GM18505 (cell line): ENCODE measurements around the gene GFRA4.

Experiments
- ATAC-seq: cut with Tn5 transposase; IDR thresholded peaks from one replicate; pipeline ENCODE4 v1.9.1; 2021; ENCODE audit not compliant: unreplicated experiment
- POLR2A ChIP-seq: IDR thresholded peaks from 4 replicates; pipeline ENCODE4 v1.6.1; 2011; ENCODE audit warnings: borderline replicate concordance; ENCODE audit not compliant: insufficient read depth, insufficient read length; ENCODE audit errors: extremely low read depth

Gene GFRA4

GRCh38 chr20:3674995-3675900 lies 12.0 kb upstream of the GFRA4 start:
- TF ChIP-seq POLR2A: no peak

GRCh38 chr20:3674447-3674846 lies 11.2 kb upstream of the GFRA4 start:
- TF ChIP-seq POLR2A: no peak
- ATAC-seq: no peak

More at GRCh38 chr20:3674995-3675900, 12.0 kb upstream of the GFRA4 start:
- no peak for ATAC-seq

- TF ChIP-seq POLR2A: no peak
- no peak for ATAC-seq
These were observed 10.2 kb upstream of the GFRA4 start for GRCh38 chr20:3673221-3674070.

- ATAC-seq: no peak
- no peak for TF ChIP-seq POLR2A
These were observed 9.5 kb upstream of the GFRA4 start for GRCh38 chr20:3672547-3673171.

DNA sequence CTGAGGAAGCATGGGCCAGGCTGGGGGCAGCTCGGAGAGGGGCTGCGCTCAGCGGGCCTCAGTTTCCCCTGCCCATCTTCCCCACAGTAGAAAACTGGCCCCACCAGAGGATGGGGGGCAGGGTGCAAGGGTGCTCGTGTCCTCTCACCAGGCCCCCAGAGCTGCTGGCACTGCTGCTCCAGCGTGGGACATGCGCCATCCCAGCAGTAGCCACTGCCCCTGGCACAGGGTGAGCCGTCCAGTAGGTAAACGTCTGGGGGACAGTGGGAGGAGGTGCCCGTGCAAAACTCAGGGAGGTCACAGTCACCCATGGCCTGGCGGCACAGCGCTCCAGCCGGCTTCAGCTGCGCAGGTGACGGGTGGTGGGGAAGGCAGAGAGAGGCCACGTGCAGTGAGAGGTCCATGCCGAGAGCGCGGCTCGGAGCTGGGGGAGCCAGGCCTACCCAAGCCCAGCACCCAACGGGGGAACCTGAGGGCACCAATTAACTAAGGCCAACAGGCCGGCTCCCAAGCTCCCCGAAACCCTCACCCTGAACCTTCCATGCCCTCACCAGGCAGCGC lies 8.9 kb upstream of the GFRA4 start:
- ATAC-seq: no peak
- TF ChIP-seq POLR2A: no peak

DNA sequence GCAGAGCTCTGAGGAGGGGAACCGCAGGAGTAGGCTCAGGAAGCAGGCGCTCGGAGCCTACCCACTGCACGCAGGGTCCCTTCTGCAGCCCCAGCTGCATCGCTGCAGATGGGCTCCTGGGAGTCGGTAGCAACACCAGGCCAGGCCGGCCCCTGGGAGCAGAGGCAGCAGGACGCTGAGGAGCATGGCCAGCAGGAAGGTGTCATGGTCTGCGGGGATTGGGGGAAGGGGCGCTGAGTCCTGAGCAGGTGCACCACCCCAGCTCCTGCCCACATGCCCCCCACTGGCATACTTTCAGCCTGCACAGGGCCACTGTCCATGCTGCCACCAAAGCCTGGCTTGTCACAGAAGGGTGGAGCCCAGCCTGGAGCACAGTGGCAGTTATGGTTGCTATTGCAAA lies 7.7 kb upstream of the GFRA4 start:
- no peak for TF ChIP-seq POLR2A
- ATAC-seq: no peak

GRCh38 chr20:3670511-3670910 lies 7.3 kb upstream of the GFRA4 start:
- no peak for ATAC-seq
- TF ChIP-seq POLR2A: no peak

DNA sequence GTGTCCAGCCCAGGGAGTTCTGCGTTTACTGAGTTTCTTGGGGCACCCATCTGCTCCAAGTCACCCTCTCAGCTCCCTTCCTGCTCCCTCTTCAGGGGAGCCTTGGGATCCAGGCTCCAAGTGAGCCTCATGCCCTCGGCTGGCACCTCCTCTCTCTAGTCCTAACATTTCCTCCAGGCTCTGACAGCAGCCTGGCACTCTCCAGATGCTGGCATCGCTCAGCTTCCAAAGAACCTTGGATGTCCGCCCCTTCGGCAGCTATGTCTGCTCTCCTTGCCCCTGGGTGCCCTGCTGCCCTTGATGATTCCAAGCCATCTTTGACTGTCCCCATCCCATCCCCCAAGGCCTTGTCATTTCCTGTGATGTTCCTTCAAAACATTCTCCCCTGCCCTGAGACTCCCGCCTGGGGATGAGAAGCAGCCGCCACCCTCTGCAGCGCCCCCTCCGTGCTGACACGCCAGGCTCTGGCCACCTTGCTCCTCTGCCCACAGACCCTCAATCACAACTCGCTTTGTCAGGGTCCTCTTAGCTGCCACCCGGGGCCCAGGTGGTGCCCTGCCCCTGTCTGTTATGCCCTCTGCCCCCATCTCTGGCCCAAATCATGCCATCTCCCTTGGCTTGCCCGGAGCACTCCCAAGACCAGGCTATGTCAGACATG lies 6.6 kb upstream of the GFRA4 start:
- no peak for ATAC-seq
- TF ChIP-seq POLR2A: no peak

- ATAC-seq: no peak
- no peak for TF ChIP-seq POLR2A
These were observed 4.3 kb upstream of the GFRA4 start for GRCh38 chr20:3667434-3668037.

- TF ChIP-seq POLR2A: no peak
- ATAC-seq: no peak
These were observed 659 bp upstream of the GFRA4 start for GRCh38 chr20:3663858-3664257.

DNA sequence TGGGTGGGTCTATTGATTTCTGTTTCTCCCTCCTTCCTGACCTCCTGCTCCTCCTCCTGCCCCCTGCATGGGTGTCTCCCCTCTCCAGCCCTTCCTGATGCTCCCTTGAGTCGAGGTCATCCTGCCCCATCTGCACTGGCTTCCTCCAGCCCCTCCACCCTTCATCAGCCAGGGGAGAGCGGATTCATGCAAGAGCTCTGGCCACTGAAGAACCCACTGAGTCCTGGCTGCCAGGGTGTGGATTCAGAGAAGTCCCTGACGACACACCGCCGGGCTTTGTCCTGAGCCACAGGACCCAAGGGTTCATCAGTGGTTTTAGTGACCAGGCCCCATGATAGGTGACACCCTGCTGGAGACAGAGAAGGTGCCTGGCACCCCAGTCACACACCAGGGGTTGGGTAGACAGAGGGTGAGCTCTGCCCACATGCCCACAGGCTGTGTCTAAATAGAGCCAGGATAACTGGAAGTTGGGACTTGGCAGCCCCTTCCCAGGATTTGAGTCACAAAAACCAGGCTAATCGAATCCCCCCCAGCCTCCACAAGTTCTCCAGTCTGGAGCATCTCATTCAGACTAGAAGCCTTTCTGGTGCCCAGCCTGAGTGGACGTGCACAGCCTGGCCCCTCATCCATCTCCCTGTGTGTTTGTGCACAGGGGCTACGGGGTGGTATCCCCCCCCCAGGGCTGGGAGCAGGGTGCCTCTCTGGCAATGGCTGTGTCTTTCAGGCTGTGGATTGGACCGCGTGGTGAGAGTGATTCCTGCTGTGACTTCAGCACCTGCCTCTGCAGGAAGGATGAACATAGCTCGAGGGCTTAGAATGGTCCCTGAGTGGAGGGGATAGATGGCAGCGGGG lies 1.2 kb downstream of the GFRA4 start:
- ATAC-seq: no peak

More for the DNA sequence above, 1.2 kb downstream of the GFRA4 start:
- TF ChIP-seq POLR2A: no peak
